Stomach (tissue), 9 donors: ENCODE data around the gene CEP290. TPM values are rescaled to one million over a fixed set of nuclear protein-coding genes. Genes with fewer than 3 reads are reported as not detected.

Experiments
- DNase-seq, 2 donors: peaks; one replicate each; pipeline versions ENCODE4 v3.0.0 to v3.0.0-alpha.2; 2013 to 2019
- H3K27ac ChIP-seq, 5 donors: fragments of 200-600 bp in 4 of 5; sonication (generic) in 4 of 5; one replicate each; pipeline ENCODE4 v1.5.1; 2013 to 2019; ENCODE audit warnings: mild to moderate bottlenecking in 1 of 5, moderate library complexity in 1 of 5
- H3K27me3 ChIP-seq, 3 donors: fragments of 200-600 bp; sonication (generic); one replicate each; pipeline ENCODE4 v1.5.1; 2017 to 2019; ENCODE audit warnings: mixed run types in 1 of 3
- H3K36me3 ChIP-seq, 4 donors: fragments of 200-600 bp; sonication (generic); 1 replicate in 3 of 4; 2 replicates in 1 of 4; pipeline ENCODE4 v1.5.1; 2016 to 2019
- H3K4me1 ChIP-seq, 4 donors: fragments of 200-600 bp; sonication (generic); one replicate each; pipeline ENCODE4 v1.5.1; 2016 to 2019
- H3K4me3 ChIP-seq, 4 donors: fragments of 200-600 bp; sonication (generic) in 3 of 4; one replicate each; pipeline ENCODE4 v1.5.1; 2016 to 2019; ENCODE audit warnings: mild to moderate bottlenecking in 1 of 4
- H3K9me3 ChIP-seq, 4 donors: fragments of 200-600 bp; sonication (generic); one replicate each; pipeline ENCODE4 v1.5.1; 2016 to 2019
- EP300 ChIP-seq: sonication (generic); formaldehyde crosslinking; IDR thresholded peaks from one replicate; pipeline ENCODE4 v1.6.1; 2017; ENCODE audit warnings: antibody characterized with exemption
- POLR2A ChIP-seq, 4 donors: fragments of 450-650 bp; IDR thresholded peaks; one replicate each; pipeline ENCODE4 v1.6.1; 2016; ENCODE audit warnings: antibody characterized with exemption in 4 of 4, control low read depth in 2 of 4, mild to moderate bottlenecking in 1 of 4, moderate library complexity in 1 of 4
- POLR2AphosphoS5 ChIP-seq, 3 donors: sonication (generic); formaldehyde crosslinking; IDR thresholded peaks; one replicate each; pipeline ENCODE4 v1.6.1; 2016; ENCODE audit warnings: antibody characterized with exemption in 3 of 3
- WGBS, 5 donors: extraction: QIAGEN DNeasy Blood & Tissue Kit in 3 of 5; methylation state at CpG; one replicate each; pipeline versions ENCODE4 v1.1.5 to v1.1.7; 2013 to 2018; 5-methylcytosine and 5-hydroxymethylcytosine counted together
- intact Hi-C: fragments of 100-400 bp; cut with DNase I; formaldehyde crosslinking; loops from one replicate; pipeline ENCODE4 v1.15.1; 2023; ENCODE audit warnings: low total_unique reads
- polyA plus RNA-seq, 3 donors: library from polyadenylated mRNA; stranded (reverse); fragments of 200-250 nt; gene quantifications; one replicate each; pipeline ENCODE4 v1.2.3, GENCODE V29; 2013
- total RNA-seq, 5 donors: library from RNA; depleted of rRNA; stranded (reverse); fragments of >200 nt; gene quantifications; one replicate each; pipeline versions ENCODE4 v1.1.0 to v1.2.3, GENCODE V29; 2014 to 2016
- TF ChIP-seq, protein P1 (sequence below), 7 experiments: fragments of 450-650 bp in 4 of 7; fragments of 200-600 bp in 3 of 7; sonication (generic) in 3 of 7; IDR thresholded peaks; one replicate each; pipeline ENCODE4 v1.5.1; 2016 to 2019; ENCODE audit warnings: antibody characterized with exemption in 7 of 7, control low read depth in 2 of 7, mild to moderate bottlenecking in 1 of 7
- donor health status: healthy with polysubstance abuse.
- donor health status: Bipolar disorder and iron deficiency.
- donor health status: healthy.

CEP290 gene
- total and polyA plus RNA-seq, 8 donors, result 2.9 to 109 (median 25.4) TPM

DNA sequence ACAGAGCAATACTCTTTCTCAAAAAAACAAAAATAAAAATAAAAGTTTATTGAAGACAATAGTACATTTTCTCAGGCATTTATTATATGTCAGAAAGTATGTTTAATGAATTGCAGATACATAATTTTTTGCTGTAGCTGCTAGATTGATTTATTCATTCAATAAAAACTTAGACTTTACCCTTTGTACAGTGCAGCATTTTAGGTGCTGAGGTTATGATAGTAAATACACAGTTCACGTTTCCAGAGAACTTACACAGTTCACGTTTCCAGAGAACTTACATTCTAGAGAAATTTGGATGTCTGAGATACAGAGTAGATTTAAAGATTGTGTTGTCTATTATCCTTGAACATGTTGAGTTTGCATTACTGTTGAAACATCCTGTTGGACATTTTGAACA is 25.5 kb upstream of the CEP290 start:
- no peak overlapping the region for H3K27ac ChIP-seq
- no peaks in the 10 kb centered on the region for H3K4me1 ChIP-seq
- WGBS, 5 donors, result 82 to 92% (median 89%) methylated on average over 2 of the region's 2 CpGs
- no peak for TF ChIP-seq POLR2AphosphoS5 (IDR thresholded peaks at IDR 0.05)
- peaks cover 3 to 58% (median 51%) of the 10 kb centered on the region in 4 donors for H3K36me3 ChIP-seq
- H3K27me3 ChIP-seq, result no peaks in the 10 kb centered on the region
- no peaks in the 10 kb centered on the region for H3K9me3 ChIP-seq
- DNase-seq, result no peak
- H3K4me3 ChIP-seq, result no peak overlapping the region
- intact Hi-C loops, result no loop called here

DNA sequence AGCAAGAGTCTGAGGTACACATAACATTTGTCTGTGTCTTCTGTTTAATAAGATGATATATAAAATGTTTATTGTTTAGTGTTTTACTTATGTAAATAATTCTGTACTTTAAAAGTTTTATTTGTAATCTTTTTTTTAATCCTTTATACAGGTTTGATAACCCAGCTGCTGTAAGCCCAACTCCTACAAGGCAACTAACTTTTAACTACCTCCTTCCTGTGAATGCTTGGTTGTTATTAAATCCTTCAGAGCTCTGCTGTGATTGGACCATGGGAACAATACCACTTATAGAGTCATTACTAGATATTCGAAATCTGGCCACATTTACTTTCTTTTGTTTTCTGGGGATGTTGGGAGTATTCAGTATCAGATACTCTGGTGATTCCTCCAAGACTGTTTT is 24.3 kb upstream of the CEP290 start:
- Histone ChIP-seq H3K9me3 (no peaks in the 10 kb centered on the region), H3K27ac (no peak overlapping the region), H3K27me3 (no peaks in the 10 kb centered on the region), H3K4me1 (no peaks in the 10 kb centered on the region), H3K36me3 (peaks cover 3 to 57% (median 49%) of the 10 kb centered on the region in 4 donors), H3K4me3 (no peak overlapping the region)
- TF ChIP-seq POLR2A (IDR thresholded peaks at IDR 0.05) (no peak), POLR2AphosphoS5 (IDR thresholded peaks at IDR 0.05) (no peak), EP300 (no peak)
- TF ChIP-seq, protein P1, sequence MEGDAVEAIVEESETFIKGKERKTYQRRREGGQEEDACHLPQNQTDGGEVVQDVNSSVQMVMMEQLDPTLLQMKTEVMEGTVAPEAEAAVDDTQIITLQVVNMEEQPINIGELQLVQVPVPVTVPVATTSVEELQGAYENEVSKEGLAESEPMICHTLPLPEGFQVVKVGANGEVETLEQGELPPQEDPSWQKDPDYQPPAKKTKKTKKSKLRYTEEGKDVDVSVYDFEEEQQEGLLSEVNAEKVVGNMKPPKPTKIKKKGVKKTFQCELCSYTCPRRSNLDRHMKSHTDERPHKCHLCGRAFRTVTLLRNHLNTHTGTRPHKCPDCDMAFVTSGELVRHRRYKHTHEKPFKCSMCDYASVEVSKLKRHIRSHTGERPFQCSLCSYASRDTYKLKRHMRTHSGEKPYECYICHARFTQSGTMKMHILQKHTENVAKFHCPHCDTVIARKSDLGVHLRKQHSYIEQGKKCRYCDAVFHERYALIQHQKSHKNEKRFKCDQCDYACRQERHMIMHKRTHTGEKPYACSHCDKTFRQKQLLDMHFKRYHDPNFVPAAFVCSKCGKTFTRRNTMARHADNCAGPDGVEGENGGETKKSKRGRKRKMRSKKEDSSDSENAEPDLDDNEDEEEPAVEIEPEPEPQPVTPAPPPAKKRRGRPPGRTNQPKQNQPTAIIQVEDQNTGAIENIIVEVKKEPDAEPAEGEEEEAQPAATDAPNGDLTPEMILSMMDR (IDR thresholded peaks at IDR 0.05), result no peak
- intact Hi-C loops, result no loop called here
- WGBS, 5 donors, result 83 to 88% (median 85%) methylated on average over 1 of the region's 1 CpG
- no peak for DNase-seq

DNA sequence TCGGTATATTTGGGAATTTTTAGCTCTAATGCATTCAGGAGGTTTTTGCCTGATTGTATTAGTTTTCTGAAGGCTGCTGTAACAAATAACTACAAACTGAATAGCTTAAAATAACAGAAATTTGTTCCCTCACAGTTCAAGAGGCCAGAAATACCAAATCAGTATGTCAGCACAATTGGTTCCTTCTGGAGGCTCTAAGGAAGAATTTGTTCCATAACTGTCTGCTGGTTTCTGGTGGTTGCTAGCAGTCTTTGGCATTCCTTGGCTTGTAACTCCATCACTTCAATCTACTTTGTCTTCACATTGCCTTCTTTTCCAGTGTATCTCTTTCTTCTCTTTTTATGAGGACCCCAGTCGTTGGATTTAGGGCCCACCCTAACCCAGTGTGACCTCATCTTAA is 21.5 kb upstream of the CEP290 start:
- Histone ChIP-seq H3K27me3 (no peaks in the 10 kb centered on the region), H3K27ac (no peak overlapping the region), H3K4me3 (no peak overlapping the region), H3K36me3 (peaks cover 3 to 55% (median 51%) of the 10 kb centered on the region in 4 donors), H3K9me3 (no peaks in the 10 kb centered on the region), H3K4me1 (no peaks in the 10 kb centered on the region)
- TF ChIP-seq EP300, result no peak
- intact Hi-C loops, result no loop called here
- DNase-seq, result no peak
- 88 to 98% (median 96%) methylated on average over 2 of the region's 2 CpGs for WGBS, 5 donors

- TF ChIP-seq EP300 (no peak), POLR2AphosphoS5 (IDR thresholded peaks at IDR 0.05) (no peak), POLR2A (IDR thresholded peaks at IDR 0.05) (no peak)
- TF ChIP-seq, protein P1 (IDR thresholded peaks at IDR 0.05), result no peak
- Histone ChIP-seq H3K36me3 (peaks cover 0 to 17% (median 9%) of the 10 kb centered on the region in 4 donors), H3K9me3 (no peaks in the 10 kb centered on the region), H3K4me3 (no peak overlapping the region), H3K4me1 (peaks cover 0 to 8% (median 2%) of the 10 kb centered on the region in 4 donors), H3K27ac (no peak overlapping the region), H3K27me3 (no peaks in the 10 kb centered on the region)
- 92 to 98% (median 96%) methylated on average over 1 of the region's 1 CpG for WGBS, 5 donors
- DNase-seq, result no peak
- intact Hi-C loops, result loop anchor here (10.0 kb wide), 1 partner anchor 839 kb away; no protein-coding TSS in a partner anchor
Observed at GRCh38 chr12:88156075-88156654, 14.3 kb upstream of the CEP290 start.

GRCh38 chr12:88153959-88154358 is 12.1 kb upstream of the CEP290 start:
- Histone ChIP-seq H3K36me3 (peaks cover 0 to 7% (median 0%) of the 10 kb centered on the region in 4 donors), H3K27ac (no peak overlapping the region), H3K4me3 (no peak overlapping the region), H3K4me1 (peaks cover 0 to 8% (median 2%) of the 10 kb centered on the region in 4 donors), H3K27me3 (no peaks in the 10 kb centered on the region), H3K9me3 (no peaks in the 10 kb centered on the region)
- peak in 1 of 2 donors; percentile 54 for DNase-seq
- WGBS, 5 donors, result 70 to 78% (median 72%) methylated on average over 3 of the region's 3 CpGs
- TF ChIP-seq, protein P1 (IDR thresholded peaks at IDR 0.05), result peak in 4 of 7 experiments; percentile 11 to 27 (median 16)
- TF ChIP-seq POLR2A (IDR thresholded peaks at IDR 0.05), result no peak
- TF ChIP-seq POLR2AphosphoS5 (IDR thresholded peaks at IDR 0.05), result no peak
- intact Hi-C loops, result loop anchor here (10.0 kb wide), 1 partner anchor 841 kb away; no protein-coding TSS in a partner anchor
